GM12878 (cell line): ENCODE results near the gene ZC3H8. TPM values are rescaled to one million over a fixed set of nuclear protein-coding genes. Genes with fewer than 3 reads are reported as not detected.

Source experiments
- BCL11A ChIP-seq: IDR thresholded peaks from 2 replicates; pipeline ENCODE4 v1.6.1; 2011; ENCODE audit warnings: low read depth, low read length
- CEBPB ChIP-seq, 2 experiments: fragments of 150-350 bp in 1 of 2; IDR thresholded peaks; 2 replicates each; pipeline ENCODE4 v1.6.1; 2012 to 2014; ENCODE audit warnings: low read depth in 2 of 2, low read length in 2 of 2, borderline replicate concordance in 1 of 2, inconsistent platforms in 1 of 2
- EZH2 ChIP-seq: IDR thresholded peaks from 2 replicates; pipeline ENCODE4 v1.6.1; 2012; ENCODE audit warnings: low read depth, mild to moderate bottlenecking, control low read depth, inconsistent platforms, low read length, borderline replicate concordance; ENCODE audit not compliant: control insufficient read depth
- IKZF1 ChIP-seq: fragments of 450-650 bp; conservative IDR thresholded peaks from 2 replicates; pipeline ENCODE4 v1.6.1; 2017; ENCODE audit warnings: antibody characterized with exemption, mild to moderate bottlenecking
- IRF5 ChIP-seq: fragments of 450-650 bp; IDR thresholded peaks from 2 replicates; pipeline ENCODE4 v1.6.1; 2017; ENCODE audit warnings: borderline replicate concordance
- JUND ChIP-seq: IDR thresholded peaks from 2 replicates; pipeline ENCODE4 v1.6.1; 2012; ENCODE audit warnings: low read depth, mild to moderate bottlenecking, low read length, improper control_type of control experiment, moderate library complexity
- LARP7 ChIP-seq: fragments of 450-650 bp; IDR thresholded peaks from 2 replicates; pipeline ENCODE4 v1.6.1; 2017; ENCODE audit warnings: mild to moderate bottlenecking
- MTA3 ChIP-seq: IDR thresholded peaks from 2 replicates; pipeline ENCODE4 v1.6.1; 2012; ENCODE audit warnings: low read length, inconsistent platforms, borderline replicate concordance
- MYB ChIP-seq: fragments of 150-350 bp; IDR thresholded peaks from 2 replicates; pipeline ENCODE4 v1.6.1; 2014; ENCODE audit warnings: mild to moderate bottlenecking, low read depth, low read length, borderline replicate concordance
- MYC ChIP-seq: IDR thresholded peaks from 2 replicates; pipeline ENCODE4 v1.6.1; 2011; ENCODE audit warnings: mild to moderate bottlenecking, low read length, moderate library complexity, inconsistent platforms; ENCODE audit not compliant: insufficient read depth, insufficient replicate concordance, insufficient read length, severe bottlenecking
- NFYA ChIP-seq: IDR thresholded peaks from 2 replicates; pipeline ENCODE4 v1.6.1; 2011; ENCODE audit warnings: low read depth, mild to moderate bottlenecking, low read length, improper control_type of control experiment, borderline replicate concordance
- NRF1 ChIP-seq: conservative IDR thresholded peaks from 2 replicates; pipeline ENCODE4 v1.6.1; 2011; ENCODE audit warnings: mild to moderate bottlenecking, low read depth, low read length, improper control_type of control experiment
- PAX8 ChIP-seq: fragments of 450-650 bp; IDR thresholded peaks from 2 replicates; pipeline ENCODE4 v1.6.1; 2017; ENCODE audit warnings: mild to moderate bottlenecking, moderate library complexity
- PKNOX1 ChIP-seq: fragments of 450-650 bp; IDR thresholded peaks from 2 replicates; pipeline ENCODE4 v1.6.1; 2016; ENCODE audit warnings: mild to moderate bottlenecking
- POLR2AphosphoS2 ChIP-seq: IDR thresholded peaks from 2 replicates; pipeline ENCODE4 v1.6.1; 2011; ENCODE audit warnings: low read depth, mild to moderate bottlenecking, low read length, improper control_type of control experiment, moderate library complexity
- RAD51 ChIP-seq: fragments of 450-650 bp; IDR thresholded peaks from 2 replicates; pipeline ENCODE4 v1.6.1; 2016; ENCODE audit warnings: moderate library complexity, mild to moderate bottlenecking, inconsistent platforms
- REST ChIP-seq: IDR thresholded peaks from 2 replicates; pipeline ENCODE4 v1.6.1; 2012; ENCODE audit warnings: mild to moderate bottlenecking, low read depth, low read length
- RFX5 ChIP-seq: IDR thresholded peaks from 2 replicates; pipeline ENCODE4 v1.6.1; 2011; ENCODE audit warnings: low read depth, low read length, improper control_type of control experiment
- RUNX3 ChIP-seq: IDR thresholded peaks from 2 replicates; pipeline ENCODE4 v1.6.1; 2012; ENCODE audit warnings: low read length, inconsistent platforms
- SREBF1 ChIP-seq: IDR thresholded peaks from 2 replicates; pipeline ENCODE4 v1.6.1; 2012; ENCODE audit warnings: mild to moderate bottlenecking, low read length
- STAT3 ChIP-seq: IDR thresholded peaks from 2 replicates; pipeline ENCODE4 v1.6.1; 2011; ENCODE audit warnings: low read depth, low read length, improper control_type of control experiment
- TBL1XR1 ChIP-seq: IDR thresholded peaks from 2 replicates; pipeline ENCODE4 v1.6.1; 2012; ENCODE audit warnings: low read depth, low read length, improper control_type of control experiment
- WRNIP1 ChIP-seq: IDR thresholded peaks from 2 replicates; pipeline ENCODE4 v1.6.1; 2011; ENCODE audit warnings: low read depth, low read length, improper control_type of control experiment, borderline replicate concordance
- YBX1 ChIP-seq: fragments of 450-650 bp; IDR thresholded peaks from 2 replicates; pipeline ENCODE4 v1.6.1; 2016; ENCODE audit warnings: antibody characterized with exemption
- ZBED1 ChIP-seq: IDR thresholded peaks from 2 replicates; pipeline ENCODE4 v1.6.1; 2016; ENCODE audit warnings: borderline replicate concordance
- ZNF24 ChIP-seq: fragments of 450-650 bp; IDR thresholded peaks from 2 replicates; pipeline ENCODE4 v1.6.1; 2017; ENCODE audit warnings: antibody characterized with exemption, mild to moderate bottlenecking
- ZZZ3 ChIP-seq: IDR thresholded peaks from 2 replicates; pipeline ENCODE4 v1.6.1; 2011; ENCODE audit warnings: low read depth; ENCODE audit not compliant: control insufficient read depth, insufficient read length
- polyA plus RNA-seq, 11 experiments: library from polyadenylated mRNA; depleted of rRNA in 4 of 11; unstranded in 6 of 11; stranded (reverse) in 5 of 11; fragments of >200 nt; fragmentation: Nextera tagmentation in 4 of 11; fragmentation: Illumina TruSeq in 1 of 11; extraction: Ambion mirVana in 4 of 11; extraction: Trizol in 1 of 11; gene quantifications; 1 replicate in 1 of 11; 2 replicates in 10 of 11; pipeline versions ENCODE4 v1.2.1 to v1.2.3, GENCODE V29; 2011 to 2016; ENCODE audit warnings: inconsistent platforms in 2 of 11, missing spikeins in 2 of 11, low read depth in 1 of 11
- total RNA-seq, 4 experiments: library from RNA; depleted of rRNA in 3 of 4; stranded (reverse); fragments of >200 nt in 3 of 4; fragmentation: Illumina TruSeq in 1 of 4; extraction: Trizol in 1 of 4; gene quantifications; 2 replicates each; pipeline versions ENCODE4 v1.2.1 to v1.2.3, GENCODE V29; 2013 to 2021

ZC3H8 gene
- total and polyA plus RNA-seq, 10 of the 15 experiments (the other 5 are each of a cell fraction or from before 2014, with no cell fraction given), result 9.9 to 28.4 (median 19.5) TPM

- TF ChIP-seq PAX8 (no peak), REST (no peak), IKZF1 (peak; percentile 34; the same call in 1 of the 2 replicates), MYB (no peak), WRNIP1 (0 out of 2 replicates have a peak, but pooled peaks have one; percentile 68), MTA3 (no peak), RAD51 (no peak), BCL11A (no peak), SREBF1 (no peak), NFYA (no peak), POLR2AphosphoS2 (no peak), RFX5 (peak; percentile 18; the same call in 1 of the 2 replicates), ZBED1 (no peak), RUNX3 (peak; percentile 49; the same call in 1 of the 2 replicates), TBL1XR1 (no peak), IRF5 (no peak), EZH2 (no peak), YBX1 (no peak), STAT3 (no peak), NRF1 (0 out of 2 replicates have a peak, but pooled peaks have one; percentile 17), CEBPB (IDR thresholded peaks at IDR 0.05; ENCODE audit: borderline replicate concordance in 1 of 2, low read depth in 2 of 2, low read length in 2 of 2) (0 out of 4 replicates have a peak, but pooled peaks of 1 of the 2 experiments have one; percentile 8), JUND (no peak), ZNF24 (no peak), PKNOX1 (0 out of 2 replicates have a peak, but pooled peaks have one; percentile 9), MYC (no peak), ZZZ3 (no peak), LARP7 (no peak)
These were observed 4.9 kb upstream of the ZC3H8 start (continued) for GRCh38 chr2:112259509-112260294.
